ENCODE data around the gene IDH3A.

The IDH3A gene

DNA sequence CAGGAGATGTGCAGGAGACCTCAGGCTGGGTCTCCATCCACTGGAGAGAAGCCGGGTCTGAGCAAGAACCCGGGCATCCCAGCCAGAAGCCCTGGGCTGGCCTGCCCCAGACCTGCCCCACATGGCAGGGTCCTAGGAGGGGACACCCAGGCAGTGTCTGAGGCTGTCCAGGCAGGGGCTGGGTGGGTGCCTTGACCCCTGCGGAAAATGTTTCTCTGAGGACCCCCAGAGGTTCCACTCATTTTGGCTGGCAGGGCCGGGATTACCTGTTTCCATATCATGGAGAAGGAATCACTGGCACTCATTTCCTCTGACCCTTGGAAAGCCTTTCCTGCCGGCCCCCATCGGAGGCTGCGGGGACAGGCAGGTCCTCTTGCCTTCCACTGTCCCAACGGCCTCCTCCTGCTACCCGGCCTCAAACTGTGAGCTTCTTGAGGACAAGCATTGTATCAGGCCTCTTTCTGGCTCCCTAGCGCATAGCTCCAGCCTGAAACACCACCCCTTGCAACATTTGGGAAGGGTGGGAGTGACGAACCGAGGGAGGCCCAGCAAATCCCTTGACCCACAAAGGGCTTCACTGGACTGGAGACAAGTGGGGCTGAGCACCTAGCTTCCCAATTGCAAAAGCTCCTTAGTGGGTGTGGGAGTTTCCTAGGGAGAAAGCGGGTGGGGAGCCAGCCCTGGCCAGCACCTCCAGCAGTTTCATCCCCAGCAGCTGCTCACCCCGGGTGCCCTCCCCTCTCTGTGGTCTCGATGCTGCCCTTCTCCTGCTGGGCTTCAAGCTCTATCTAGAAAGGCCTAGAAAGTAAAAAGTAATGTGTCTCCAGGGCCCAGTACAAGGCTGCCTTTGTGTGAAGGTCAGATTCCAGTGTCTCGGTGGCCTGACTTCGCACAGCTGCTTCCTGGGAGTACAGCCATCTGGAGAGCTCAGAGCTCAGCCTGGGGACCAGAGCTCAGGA, 55.5 kb downstream of the IDH3A start:
- no peak for DNase-seq (ENCODE audit: low read depth)

DNA sequence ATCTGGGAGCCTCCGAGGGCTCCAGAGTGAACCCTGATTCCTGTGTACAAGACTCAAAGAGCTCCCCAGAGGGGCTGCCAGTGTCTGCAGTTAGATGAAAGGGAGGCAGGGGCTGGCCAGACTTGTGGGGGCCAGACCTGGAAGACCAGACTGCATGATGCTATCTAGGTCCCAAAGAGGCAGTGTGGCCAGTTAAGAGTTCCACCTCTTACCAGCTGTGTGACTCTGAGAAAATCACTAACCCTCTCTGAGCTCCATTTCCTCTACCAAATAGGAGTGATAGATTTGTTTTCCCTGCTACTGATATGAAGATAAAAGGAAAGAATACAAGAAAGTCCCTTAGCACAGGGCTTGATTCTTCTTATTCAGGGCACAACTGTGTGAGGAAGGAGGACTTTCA, 56.2 kb downstream of the IDH3A start:
- DNase-seq (ENCODE audit: low read depth) = no peak

DNA sequence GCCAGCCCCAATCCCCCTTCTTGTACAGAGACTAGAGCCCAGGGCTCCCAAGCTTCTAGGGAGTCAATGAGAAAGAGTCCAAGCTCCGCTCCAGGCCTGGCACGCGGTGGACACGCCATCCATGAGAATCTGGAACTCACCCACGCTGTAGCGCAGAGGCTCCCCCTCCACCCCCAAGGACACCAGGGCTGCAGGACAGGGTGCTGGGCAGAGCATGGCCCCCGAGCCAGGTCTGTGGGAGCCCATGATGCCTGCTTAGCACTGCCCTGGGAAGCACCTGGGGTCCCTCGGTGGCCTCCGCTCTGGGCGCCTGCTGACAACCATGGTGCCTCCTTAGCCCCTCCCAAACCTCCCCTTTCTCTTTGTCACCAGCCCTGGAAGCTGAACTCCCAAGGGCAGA, 56.7 kb downstream of the IDH3A start:
- no peak for DNase-seq (ENCODE audit: low read depth)

DNA sequence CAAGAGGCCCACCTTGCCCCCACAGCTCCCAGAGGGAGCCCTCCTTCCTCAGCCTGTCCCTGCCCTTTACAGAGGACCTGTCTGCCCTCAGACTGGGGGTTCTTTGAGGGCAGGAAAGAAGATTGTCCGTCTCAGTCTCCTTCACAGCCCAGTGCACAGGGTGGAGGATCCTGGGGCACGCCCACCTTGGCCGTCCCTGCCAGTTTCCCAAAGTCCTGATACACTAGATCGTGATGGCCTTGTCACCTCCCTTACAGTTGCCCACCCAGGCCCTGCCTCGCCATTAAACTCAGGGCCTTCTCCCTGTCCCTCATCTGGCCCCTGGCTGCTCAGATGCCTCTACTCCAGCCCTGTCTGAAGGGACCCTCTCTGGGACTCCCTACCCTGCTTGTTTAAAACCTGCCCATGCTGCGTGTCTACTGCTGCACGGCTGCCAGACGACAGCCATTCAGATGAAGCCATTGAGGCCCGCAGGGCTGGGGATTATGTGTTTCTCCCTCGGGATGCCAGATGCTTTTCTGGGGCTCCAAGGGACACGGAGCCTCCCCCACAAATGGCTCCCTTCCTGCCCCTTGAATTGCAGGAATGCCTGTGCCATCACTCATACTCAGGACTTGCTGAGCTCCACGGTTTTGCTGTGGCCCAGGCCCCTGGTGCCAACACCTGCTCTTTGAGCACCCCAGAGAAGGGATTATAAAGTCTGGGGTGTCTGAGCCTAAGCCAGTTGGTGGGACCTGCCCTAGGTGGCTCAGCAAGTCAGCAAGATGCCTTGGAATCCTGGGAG, 57.4 kb downstream of the IDH3A start:
- no peak for DNase-seq (ENCODE audit: low read depth)

DNA sequence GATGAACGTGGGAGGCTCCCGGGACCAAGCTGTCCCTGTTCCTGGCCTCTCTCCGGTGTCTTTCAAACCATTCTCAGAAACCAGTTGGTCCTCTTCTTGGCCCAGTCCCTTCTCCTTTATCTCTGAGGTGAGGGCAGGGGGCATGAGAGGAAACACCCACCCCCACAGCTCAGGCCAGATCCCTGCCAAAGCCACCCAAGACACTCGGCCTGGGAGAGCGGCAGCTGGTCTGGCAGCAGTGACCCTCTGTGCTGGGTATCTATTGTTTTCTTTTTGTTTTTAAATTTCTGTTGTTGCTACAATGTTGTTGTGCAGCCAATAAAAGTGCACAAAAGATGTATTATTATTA, 57.9 kb downstream of the IDH3A start:
- no peak for DNase-seq (ENCODE audit: low read depth)

DNA sequence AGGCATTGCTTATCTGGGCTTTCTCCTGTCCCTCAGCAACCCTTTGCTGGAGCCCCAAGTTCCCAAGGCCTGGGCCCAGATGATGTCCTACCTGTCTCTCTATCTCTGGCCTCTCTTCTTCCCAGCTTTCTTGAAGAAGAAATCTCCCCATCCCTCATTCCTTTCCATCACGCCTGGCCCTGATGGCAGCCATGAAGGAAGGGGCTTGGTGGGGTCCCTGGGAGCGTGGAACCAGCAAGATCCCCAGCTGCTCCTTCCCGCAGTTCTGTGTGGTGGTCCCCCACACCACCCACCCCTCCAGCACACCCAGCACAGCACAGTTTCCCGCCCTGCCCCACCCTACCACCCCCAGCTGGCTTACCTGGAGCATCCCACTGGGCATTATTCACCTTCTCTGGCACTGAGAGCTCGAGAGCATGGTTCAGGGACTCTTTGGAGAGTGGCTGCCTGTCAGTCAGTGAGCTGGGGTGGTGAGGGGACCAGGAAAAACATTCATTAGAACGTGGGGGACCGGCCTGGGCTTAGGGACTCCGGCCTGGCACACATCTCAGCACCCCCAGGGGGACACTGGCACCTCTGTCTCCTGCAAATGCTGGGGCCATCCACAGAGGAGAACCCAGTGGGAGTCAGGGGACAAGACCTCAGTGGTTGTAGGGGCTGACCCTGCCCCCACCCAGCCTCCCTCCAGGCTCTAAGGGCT, 58.6 kb downstream of the IDH3A start:
- no peak for DNase-seq (ENCODE audit: low read depth)

DNA sequence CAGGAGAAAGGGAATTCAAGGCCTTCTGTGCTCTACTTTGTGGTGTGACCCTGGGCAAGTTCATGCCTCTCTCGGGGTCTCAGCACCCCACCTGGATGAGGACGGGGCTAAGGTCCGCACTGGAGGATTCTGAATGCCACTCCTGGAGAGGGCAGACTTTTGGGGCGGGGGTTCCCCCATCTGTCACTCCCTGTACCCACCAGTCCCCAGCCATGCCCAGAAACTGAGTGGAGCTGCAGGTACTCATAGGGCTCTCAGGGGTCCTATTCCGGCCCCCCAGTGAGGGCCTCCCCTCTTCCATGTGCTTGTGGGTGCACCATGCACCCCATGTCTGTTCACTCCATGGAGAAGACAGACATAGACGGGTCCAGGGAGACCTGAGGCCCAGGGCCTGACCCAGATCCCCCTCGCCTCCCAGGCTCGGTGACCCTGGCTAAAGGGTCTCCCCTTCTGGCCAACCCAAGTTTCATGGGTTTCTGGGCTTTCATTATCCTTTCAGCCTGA, 59.2 kb downstream of the IDH3A start:
- DNase-seq (ENCODE audit: low read depth) = no peak

DNA sequence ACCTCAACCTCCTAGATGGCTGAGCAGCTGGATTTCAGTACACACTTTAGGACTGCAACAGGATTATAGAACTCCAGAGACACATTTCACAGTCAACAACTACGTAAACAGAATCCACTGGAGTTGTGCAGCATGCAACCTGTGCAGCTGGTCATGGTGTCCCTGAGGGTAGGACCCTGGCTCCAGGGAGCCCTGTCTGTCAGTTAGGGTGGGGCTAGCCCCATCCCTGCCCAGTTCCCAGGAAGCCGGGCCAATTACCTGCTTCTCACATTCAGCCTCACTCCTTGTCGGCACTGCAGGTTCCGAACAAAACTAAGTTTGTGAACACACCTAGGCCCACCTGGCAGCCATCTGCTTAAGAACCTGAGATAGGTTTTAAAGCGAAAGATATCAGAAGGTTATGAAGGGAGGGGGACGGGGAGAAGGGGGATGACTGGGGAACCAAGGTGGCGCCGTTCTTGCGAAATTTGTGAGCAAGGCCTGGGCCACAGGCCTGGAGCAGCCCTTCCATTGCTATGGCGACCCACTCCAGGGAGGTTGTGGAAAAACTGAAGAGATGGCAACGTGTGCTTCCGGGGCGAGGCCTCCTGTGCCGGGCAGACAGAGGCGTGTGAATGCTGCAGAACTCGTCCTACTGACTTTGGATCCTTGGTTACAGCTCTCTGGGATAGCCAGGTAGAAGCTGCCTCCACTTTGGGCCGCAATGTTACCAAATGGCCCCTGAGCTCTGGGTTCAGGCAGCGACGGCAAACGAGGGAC, 59.9 kb downstream of the IDH3A start:
- DNase-seq (ENCODE audit: low read depth) = no peak

DNA sequence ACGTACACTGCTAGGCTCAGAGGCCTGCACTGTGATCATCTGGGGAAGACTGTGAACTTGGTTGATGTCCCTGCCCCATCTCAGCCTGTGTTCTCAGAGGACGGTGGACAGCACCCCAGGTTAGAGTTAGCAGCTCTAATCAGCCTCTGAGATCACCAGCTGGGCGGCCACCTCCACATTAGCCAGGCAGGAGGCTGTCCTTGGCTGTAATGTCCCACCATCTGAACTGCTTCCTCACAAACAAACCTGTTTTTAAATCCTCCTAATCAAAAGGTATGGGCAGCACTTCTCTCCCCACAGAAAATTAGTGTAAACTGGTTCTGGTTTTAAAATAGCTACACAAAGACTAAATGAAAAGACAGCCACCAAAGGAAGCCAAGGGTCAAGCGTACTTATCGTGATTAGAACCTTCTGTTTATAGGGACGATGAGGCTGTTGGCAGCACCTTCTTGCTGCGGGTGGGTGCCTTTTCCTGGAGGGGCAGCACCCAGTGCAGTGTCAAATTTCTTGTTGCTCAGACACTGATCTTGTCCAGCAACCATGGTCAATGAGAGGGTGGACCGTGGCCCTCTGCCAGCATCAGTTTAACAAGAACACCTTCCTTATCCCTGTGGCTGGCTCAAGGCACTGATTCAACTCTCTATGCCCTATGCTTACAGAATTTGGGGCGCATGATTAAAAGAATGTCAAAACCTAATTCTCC, 60.6 kb downstream of the IDH3A start:
- DNase-seq (ENCODE audit: low read depth) = no peak

DNA sequence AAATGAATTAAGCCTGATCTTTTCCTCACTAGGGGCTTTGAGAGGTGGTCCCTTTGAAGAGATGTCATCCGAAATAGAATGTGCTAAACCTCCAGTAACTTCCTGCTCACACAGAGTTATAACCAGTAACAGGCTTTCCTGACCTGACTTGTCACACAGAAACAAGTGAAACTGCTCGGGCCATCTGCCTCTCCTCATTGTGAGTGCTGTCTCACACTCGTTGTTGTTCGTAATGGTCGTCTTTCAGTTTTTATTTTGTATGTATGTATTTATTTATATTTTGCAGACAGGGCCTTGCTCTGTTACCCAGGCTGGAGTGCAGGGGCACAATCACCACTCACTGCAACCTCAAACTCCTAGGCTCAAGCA, 61.2 kb downstream of the IDH3A start:
- DNase-seq (ENCODE audit: low read depth) = no peak

DNA sequence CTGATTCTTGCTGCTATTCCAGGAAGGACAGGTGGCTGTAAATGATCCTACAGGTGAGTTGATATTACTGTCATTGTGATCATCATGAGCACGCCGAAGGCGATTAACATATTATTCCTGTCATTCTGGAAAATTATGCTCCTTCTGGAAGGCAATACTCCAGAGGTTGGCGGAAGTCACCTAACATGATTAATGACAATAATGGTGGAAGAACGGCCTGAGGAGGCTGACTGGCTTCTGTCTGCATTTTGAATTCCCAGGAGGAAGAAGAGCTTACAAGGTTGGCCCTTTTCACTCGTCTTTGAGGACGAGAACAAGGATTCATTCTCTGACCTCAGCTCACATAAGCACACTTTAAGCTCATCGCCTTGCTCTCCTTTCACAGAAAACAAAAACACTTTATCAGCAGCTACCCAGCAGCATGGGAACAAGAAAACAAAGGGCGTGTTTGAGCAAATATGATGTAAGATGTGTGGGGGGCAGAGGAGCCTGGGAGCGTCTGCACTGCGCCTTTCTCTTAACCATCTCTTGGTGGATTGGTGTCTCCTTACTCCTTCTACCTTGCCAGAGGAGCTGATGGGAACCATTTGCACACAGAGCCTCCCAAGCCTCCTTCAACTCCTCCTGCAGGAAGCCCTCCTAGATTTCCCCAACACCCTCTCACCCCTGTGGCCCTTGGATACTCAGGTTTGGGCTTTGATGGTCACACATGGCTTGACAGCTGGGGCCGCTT, 62.2 kb downstream of the IDH3A start:
- DNase-seq (ENCODE audit: low read depth) = no peak

DNA sequence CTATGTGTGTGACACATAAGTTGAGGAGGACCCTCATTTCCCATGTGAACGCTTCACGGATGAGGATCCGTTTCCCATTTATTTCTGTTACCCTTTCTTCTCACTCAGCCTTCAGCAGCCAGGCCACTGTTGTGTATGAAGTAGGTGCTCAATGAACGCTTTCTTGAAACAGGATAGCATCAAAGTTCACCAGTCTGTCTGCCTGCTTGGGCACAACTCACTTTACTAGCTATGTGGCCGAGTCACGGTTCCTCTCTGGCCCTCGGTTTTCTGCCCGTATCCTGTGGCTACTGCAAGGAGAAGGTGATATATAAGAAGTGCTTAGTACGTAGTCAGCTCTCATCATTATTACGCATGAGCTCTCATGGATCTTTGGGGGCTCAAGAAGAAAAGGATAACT, 62.8 kb downstream of the IDH3A start:
- DNase-seq (ENCODE audit: low read depth) = no peak

DNA sequence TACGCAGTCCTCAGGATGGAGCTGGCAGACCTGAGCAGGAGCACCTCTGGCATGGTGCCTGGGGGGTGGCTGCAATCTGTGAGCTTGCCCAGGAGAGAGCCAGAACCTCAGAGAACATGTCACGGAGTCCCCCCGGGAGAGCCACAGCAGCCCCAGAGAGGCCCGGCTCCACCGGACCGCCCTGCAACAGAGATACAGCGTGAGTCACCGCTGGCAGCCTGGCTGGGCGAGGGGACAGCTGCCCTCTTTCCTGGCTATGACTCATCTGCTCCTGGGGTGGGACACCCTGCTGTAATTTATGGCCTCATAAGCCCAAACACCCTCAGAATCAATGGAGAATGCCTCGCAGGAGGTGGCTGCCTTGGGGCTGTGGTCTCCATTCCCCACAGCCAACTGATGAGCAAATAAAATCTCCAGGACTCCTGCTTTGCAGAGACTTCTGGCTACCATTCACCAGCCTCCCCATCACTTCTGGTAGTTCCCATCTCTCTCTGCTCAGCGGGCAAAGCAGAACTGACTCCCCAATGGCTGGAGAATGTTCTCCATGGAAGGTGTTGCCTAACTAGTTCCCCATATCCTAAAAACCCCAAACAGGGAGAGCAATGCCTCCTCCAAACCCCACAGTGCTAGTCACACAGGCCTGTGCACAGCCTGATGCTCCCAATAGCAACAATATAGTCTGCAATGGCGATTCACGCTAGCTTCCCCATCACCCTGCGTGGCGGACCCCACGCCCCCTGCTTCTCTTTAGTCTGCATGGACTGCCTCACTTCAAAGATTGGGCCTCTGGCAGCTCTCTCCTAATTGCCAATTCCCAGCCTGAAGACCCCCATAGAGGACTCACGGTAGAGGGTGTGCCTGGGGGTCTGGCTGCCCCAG, 63.6 kb downstream of the IDH3A start:
- DNase-seq (ENCODE audit: low read depth) = peak; percentile 54

DNA sequence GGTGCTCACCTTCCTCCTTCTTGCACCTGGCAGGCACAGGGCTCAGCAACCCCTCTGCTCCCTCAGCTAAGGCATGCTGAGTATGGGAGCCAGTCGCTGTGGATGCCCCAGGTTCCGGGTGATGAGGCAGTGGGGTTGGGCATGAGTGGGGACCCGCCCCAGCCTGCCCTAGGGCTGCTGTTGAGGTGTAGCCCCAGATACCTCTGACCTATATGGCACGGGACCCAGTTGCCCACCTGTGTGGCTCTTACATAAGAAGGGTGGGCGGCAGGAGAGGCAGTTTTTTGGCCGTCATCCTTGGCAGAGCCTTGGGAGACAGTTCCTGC, 64.2 kb downstream of the IDH3A start:
- DNase-seq (ENCODE audit: low read depth) = no peak

DNA sequence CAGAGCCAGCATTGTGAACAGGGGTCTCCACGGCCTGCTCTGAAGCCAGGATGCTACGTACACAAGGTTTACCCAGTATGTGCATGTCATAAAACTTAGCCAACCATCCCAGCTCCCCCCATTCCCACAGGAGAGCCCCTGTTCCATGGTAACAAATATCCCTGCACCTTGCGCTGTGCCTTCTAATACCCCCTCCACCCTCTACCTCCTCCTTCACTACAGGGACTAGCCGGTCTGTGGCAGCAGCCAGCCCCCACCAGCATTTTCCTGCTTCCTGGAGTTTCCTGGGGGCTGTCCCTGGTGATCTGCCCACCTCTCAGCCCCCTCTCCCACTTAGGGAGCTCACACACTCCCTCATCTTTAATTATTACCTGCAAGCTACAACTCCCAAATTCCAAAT, 64.8 kb downstream of the IDH3A start:
- DNase-seq (ENCODE audit: low read depth) = no peak

DNA sequence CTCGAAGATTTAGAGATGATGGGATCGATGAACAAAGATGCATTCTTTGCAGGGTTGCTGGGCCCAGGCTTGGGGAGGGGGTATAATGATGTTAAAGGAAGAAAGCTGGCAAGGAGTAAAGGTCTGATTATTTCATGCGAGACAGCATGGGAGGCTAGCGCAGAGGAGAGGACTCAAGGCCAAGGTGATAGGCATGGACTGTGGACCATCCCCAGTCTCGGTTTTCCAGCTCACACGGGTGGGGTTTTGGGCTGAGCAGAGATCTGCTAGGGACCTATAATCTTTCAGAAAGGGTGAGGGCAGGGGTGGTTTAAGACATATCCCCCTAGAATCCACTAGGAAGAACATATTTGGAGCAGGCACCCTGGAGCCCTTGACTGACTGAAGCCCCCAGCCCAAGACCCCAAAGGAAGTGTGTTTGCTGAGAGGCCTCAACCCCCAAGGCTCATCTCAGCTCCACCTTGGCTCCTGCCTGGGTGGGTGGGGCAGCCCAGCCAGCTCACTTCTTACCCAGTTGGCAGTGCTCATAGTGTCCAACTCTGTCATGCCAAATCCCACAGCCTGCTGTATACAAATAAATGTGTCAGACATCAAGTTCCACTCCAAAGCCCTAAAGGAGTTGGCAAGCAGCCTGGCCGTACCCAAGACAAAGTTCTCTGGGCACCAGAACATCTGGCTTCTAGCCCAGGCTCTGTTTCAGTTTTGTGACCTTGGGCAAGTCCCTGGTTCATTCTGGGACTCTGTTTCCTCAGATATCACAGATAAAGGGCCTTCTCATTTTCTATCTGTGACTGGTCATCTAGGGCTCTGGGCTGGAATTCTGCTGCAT, 67.3 kb downstream of the IDH3A start:
- no peak for DNase-seq (ENCODE audit: low read depth)

DNA sequence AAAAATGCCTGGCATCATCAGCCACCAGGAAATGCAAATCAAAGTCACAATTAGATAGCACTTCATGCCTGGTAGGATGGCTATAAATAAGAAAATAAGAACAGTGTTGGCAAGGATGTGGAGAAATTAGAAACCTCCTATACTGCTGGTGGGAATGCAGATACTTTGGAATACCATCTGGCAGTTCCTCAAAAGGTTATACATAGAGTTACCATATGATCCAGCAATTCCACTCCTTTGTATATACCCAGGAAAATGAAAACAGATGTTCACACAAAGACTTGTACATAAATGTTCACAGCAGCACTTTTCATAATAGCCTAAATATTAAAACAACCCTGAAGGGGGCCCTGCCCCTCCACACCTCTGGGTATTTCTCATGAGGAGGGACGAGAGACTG, 71.6 kb downstream of the IDH3A start:
- DNase-seq (ENCODE audit: low read depth) = no peak

Measured in GM04504 (cell line).